Ovary (tissue), 3 donors: ENCODE measurements around the gene RAET1G.
"Not testable (repeated sequence)": the region's sequence is repeated elsewhere in the genome, so short reads cannot be mapped to it uniquely, and the experiment has no call there.

Experiments used
- POLR2A ChIP-seq: fragments of 450-650 bp; IDR thresholded peaks from one replicate; pipeline ENCODE4 v1.6.1; 2017; ENCODE audit warnings: antibody characterized with exemption, mild to moderate bottlenecking, moderate library complexity
- TF ChIP-seq, protein P1 (sequence below), 3 donors: fragments of 450-650 bp in 2 of 3; fragments of 200-600 bp in 1 of 3; IDR thresholded peaks; one replicate each; pipeline versions ENCODE4 v1.5.1 to v1.8.0; 2016 to 2022; ENCODE audit warnings: antibody characterized with exemption in 3 of 3, mild to moderate bottlenecking in 1 of 3
- donor health status: DM: no; HTN: no; CAD: no.

GRCh38 chr6:149919126-149919833, 3.6 kb downstream of the RAET1G start:
- TF ChIP-seq, protein P1, sequence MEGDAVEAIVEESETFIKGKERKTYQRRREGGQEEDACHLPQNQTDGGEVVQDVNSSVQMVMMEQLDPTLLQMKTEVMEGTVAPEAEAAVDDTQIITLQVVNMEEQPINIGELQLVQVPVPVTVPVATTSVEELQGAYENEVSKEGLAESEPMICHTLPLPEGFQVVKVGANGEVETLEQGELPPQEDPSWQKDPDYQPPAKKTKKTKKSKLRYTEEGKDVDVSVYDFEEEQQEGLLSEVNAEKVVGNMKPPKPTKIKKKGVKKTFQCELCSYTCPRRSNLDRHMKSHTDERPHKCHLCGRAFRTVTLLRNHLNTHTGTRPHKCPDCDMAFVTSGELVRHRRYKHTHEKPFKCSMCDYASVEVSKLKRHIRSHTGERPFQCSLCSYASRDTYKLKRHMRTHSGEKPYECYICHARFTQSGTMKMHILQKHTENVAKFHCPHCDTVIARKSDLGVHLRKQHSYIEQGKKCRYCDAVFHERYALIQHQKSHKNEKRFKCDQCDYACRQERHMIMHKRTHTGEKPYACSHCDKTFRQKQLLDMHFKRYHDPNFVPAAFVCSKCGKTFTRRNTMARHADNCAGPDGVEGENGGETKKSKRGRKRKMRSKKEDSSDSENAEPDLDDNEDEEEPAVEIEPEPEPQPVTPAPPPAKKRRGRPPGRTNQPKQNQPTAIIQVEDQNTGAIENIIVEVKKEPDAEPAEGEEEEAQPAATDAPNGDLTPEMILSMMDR (IDR thresholded peaks at IDR 0.05) = not testable (repeated sequence)
- not testable (repeated sequence) for TF ChIP-seq POLR2A
